ENCODE measurements around the gene SLC39A11. TPM values are rescaled to one million over a fixed set of nuclear protein-coding genes. Genes with fewer than 3 reads are reported as not detected.

The SLC39A11 gene
- total and polyA plus RNA-seq, 8 donors: 13.6 to 49.0 (median 17.5) TPM

- no peak for ATAC-seq
Observed at GRCh38 chr17:73090396-73091202, 1.9 kb downstream of the SLC39A11 start.

GRCh38 chr17:73089322-73090317 is 2.9 kb downstream of the SLC39A11 start:
- no peak for ATAC-seq
- no peak overlapping the region for H3K27ac ChIP-seq
- no peaks in the 10 kb centered on the region for H3K27me3 ChIP-seq
- no peak for DNase-seq
- peaks cover 0 to 38% of the 10 kb centered on the region in 2 donors for H3K36me3 ChIP-seq
- no peak overlapping the region for H3K4me3 ChIP-seq
- no peaks in the 10 kb centered on the region for H3K9me3 ChIP-seq
- intact Hi-C loops (cut with DNase I): no loop called here
- H3K4me1 ChIP-seq: peaks cover 4 to 36% of the 10 kb centered on the region in 2 donors
- TF ChIP-seq CTCF (IDR thresholded peaks at IDR 0.05): no peak

More at GRCh38 chr17:73090396-73091202, 1.9 kb downstream of the SLC39A11 start:
- no peak overlapping the region for H3K4me3 ChIP-seq
- TF ChIP-seq CTCF (IDR thresholded peaks at IDR 0.05): no peak
- H3K9me3 ChIP-seq: no peaks in the 10 kb centered on the region
- no peak overlapping the region for H3K27ac ChIP-seq
- no peaks in the 10 kb centered on the region for H3K27me3 ChIP-seq
- DNase-seq: no peak
- peaks cover 0 to 32% of the 10 kb centered on the region in 2 donors for H3K36me3 ChIP-seq
- intact Hi-C loops (cut with DNase I): no loop called here
- peaks cover 4 to 36% of the 10 kb centered on the region in 2 donors for H3K4me1 ChIP-seq

- peaks cover 0 to 49% of the 10 kb centered on the region in 2 donors for H3K36me3 ChIP-seq
- no peak overlapping the region for H3K4me3 ChIP-seq
- TF ChIP-seq CTCF (IDR thresholded peaks at IDR 0.05): no peak
- intact Hi-C loops (cut with DNase I): no loop called here
- H3K27ac ChIP-seq: no peak overlapping the region
- H3K27me3 ChIP-seq: no peaks in the 10 kb centered on the region
- DNase-seq: no peak
- H3K9me3 ChIP-seq: peaks cover 0 to 4% of the 10 kb centered on the region in 2 donors
- no peak for ATAC-seq
- H3K4me1 ChIP-seq: peaks cover 4 to 36% of the 10 kb centered on the region in 2 donors
Observed at GRCh38 chr17:73088561-73088960, 3.9 kb downstream of the SLC39A11 start.

GRCh38 chr17:73083432-73083831 is 9.1 kb downstream of the SLC39A11 start:
- Histone ChIP-seq H3K9me3 (peaks cover 0 to 7% of the 10 kb centered on the region in 2 donors), H3K27me3 (no peaks in the 10 kb centered on the region), H3K36me3 (peaks cover 0 to 52% of the 10 kb centered on the region in 2 donors), H3K4me1 (no peaks in the 10 kb centered on the region), H3K27ac (no peak overlapping the region), H3K4me3 (no peak overlapping the region)
- intact Hi-C loops (cut with DNase I): no loop called here
- no peak for TF ChIP-seq CTCF (IDR thresholded peaks at IDR 0.05)
- ATAC-seq: no peak
- no peak for DNase-seq
